Measurements from ENCODE around the gene ACSF2.

GRCh38 chr17:50457621-50458020 lies 31.6 kb downstream of the ACSF2 start:
- TF ChIP-seq EZH2 (IDR thresholded peaks at IDR 0.05; ENCODE audit: borderline replicate concordance, low read length) (no peak), CTCF (conservative IDR thresholded peaks at IDR 0.05 in 1 of 2, IDR thresholded peaks at IDR 0.05 in 1 of 2; ENCODE audit: extremely low read depth in 1 of 2, insufficient read depth in 1 of 2, low read depth in 1 of 2, low read length in 2 of 2) (no peak)
